ENCODE data around the gene PPP1R8.

The PPP1R8 gene

GRCh38 chr1:27872802-27873551 is 42.4 kb downstream of the PPP1R8 start:
- no peak for DNase-seq (ENCODE audit: low read depth)
- no peak for TF ChIP-seq CTCF (IDR thresholded peaks at IDR 0.05; ENCODE audit: low read depth, low read length, missing control alignments)
- H3K4me3 ChIP-seq (ENCODE audit: low read depth, low read length), result peak overlapping the region; percentile 72

GRCh38 chr1:27873671-27874384 is 43.2 kb downstream of the PPP1R8 start:
- TF ChIP-seq CTCF (IDR thresholded peaks at IDR 0.05; ENCODE audit: low read depth, low read length, missing control alignments), result no peak
- DNase-seq (ENCODE audit: low read depth), result no peak
- H3K4me3 ChIP-seq (ENCODE audit: low read depth, low read length), result peak overlapping the region; percentile 72

GRCh38 chr1:27876341-27877114 is 45.9 kb downstream of the PPP1R8 start:
- no peak for TF ChIP-seq CTCF (IDR thresholded peaks at IDR 0.05; ENCODE audit: low read depth, low read length, missing control alignments)
- no peak overlapping the region for H3K4me3 ChIP-seq (ENCODE audit: low read depth, low read length)
- DNase-seq (ENCODE audit: low read depth), result no peak

GRCh38 chr1:27877115-27877416 is 46.5 kb downstream of the PPP1R8 start:
- H3K4me3 ChIP-seq (ENCODE audit: low read depth, low read length), result no peak overlapping the region
- no peak for DNase-seq (ENCODE audit: low read depth)
- no peak for TF ChIP-seq CTCF (IDR thresholded peaks at IDR 0.05; ENCODE audit: low read depth, low read length, missing control alignments)

- no peak for DNase-seq (ENCODE audit: low read depth)
- no peak overlapping the region for H3K4me3 ChIP-seq (ENCODE audit: low read depth, low read length)
- no peak for TF ChIP-seq CTCF (IDR thresholded peaks at IDR 0.05; ENCODE audit: low read depth, low read length, missing control alignments)
These were observed 47.5 kb downstream of the PPP1R8 start for GRCh38 chr1:27878039-27878438.

- no peak for TF ChIP-seq CTCF (IDR thresholded peaks at IDR 0.05; ENCODE audit: low read depth, low read length, missing control alignments)
- no peak for DNase-seq (ENCODE audit: low read depth)
- no peak overlapping the region for H3K4me3 ChIP-seq (ENCODE audit: low read depth, low read length)
These were observed 48.3 kb downstream of the PPP1R8 start for GRCh38 chr1:27878787-27879335.
